ENCODE results near the gene CDKAL1. TPM values are rescaled to one million over a fixed set of nuclear protein-coding genes. Genes with fewer than 3 reads are reported as not detected.

CDKAL1 gene
- total RNA-seq, 1 donor = 20.0 TPM

- no peak for DNase-seq (ENCODE audit: low read depth)
- no peak overlapping the region for H3K4me3 ChIP-seq (ENCODE audit: low read depth, low read length)
- TF ChIP-seq CTCF (IDR thresholded peaks at IDR 0.05; ENCODE audit: insufficient read depth, low read length) = no peak
Observed at GRCh38 chr6:21219856-21220255, 685.6 kb downstream of the CDKAL1 start.

GRCh38 chr6:21220271-21220987, 686.2 kb downstream of the CDKAL1 start:
- no peak for DNase-seq (ENCODE audit: low read depth)
- TF ChIP-seq CTCF (IDR thresholded peaks at IDR 0.05; ENCODE audit: insufficient read depth, low read length) = no peak

GRCh38 chr6:21222656-21223055, 688.4 kb downstream of the CDKAL1 start:
- H3K4me3 ChIP-seq (ENCODE audit: low read depth, low read length) = no peak overlapping the region
- no peak for TF ChIP-seq CTCF (IDR thresholded peaks at IDR 0.05; ENCODE audit: insufficient read depth, low read length)
- no peak for DNase-seq (ENCODE audit: low read depth)

More at GRCh38 chr6:21220271-21220987, 686.2 kb downstream of the CDKAL1 start:
- no peak overlapping the region for H3K4me3 ChIP-seq (ENCODE audit: low read depth, low read length)

- DNase-seq (ENCODE audit: low read depth) = no peak
- no peak for TF ChIP-seq CTCF (IDR thresholded peaks at IDR 0.05; ENCODE audit: insufficient read depth, low read length)
- H3K4me3 ChIP-seq (ENCODE audit: low read depth, low read length) = no peak overlapping the region
Observed at GRCh38 chr6:21225912-21226311, 691.7 kb downstream of the CDKAL1 start.

GRCh38 chr6:21227486-21227885, 693.2 kb downstream of the CDKAL1 start:
- DNase-seq (ENCODE audit: low read depth) = no peak
- H3K4me3 ChIP-seq (ENCODE audit: low read depth, low read length) = no peak overlapping the region
- TF ChIP-seq CTCF (IDR thresholded peaks at IDR 0.05; ENCODE audit: insufficient read depth, low read length) = no peak

DNA sequence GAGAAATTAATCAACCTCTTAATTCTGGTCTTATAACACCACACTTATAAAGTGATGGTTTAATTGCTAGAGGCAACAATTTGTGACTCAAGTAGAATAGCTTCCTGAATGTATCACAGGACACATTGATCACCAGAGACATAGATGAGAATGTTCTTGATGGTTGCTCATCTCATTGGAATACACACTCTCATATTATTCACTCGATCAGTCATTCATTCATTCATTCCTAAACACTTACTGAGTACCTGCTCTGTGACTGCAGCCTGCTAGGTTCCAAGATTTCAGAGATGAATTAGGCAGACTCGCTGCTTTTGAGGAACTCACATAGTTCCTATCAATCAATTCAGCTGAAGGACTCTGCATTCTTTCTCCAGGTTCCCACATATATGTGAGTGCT, 694.2 kb downstream of the CDKAL1 start:
- no peak for DNase-seq (ENCODE audit: low read depth)
- H3K4me3 ChIP-seq (ENCODE audit: low read depth, low read length) = no peak overlapping the region
- no peak for TF ChIP-seq CTCF (IDR thresholded peaks at IDR 0.05; ENCODE audit: insufficient read depth, low read length)
